OCI-LY3 (cell line): Measurements from ENCODE around the gene ZNF710.

Experiments
- H2AFZ ChIP-seq: fragments of 200-600, 300-600 bp; shearing (Covaris generic); 2 replicates; pipeline ENCODE4 v1.6.0; 2014; ENCODE audit warnings: antibody characterized with exemption, low read depth, low read length
- H3K27ac ChIP-seq: fragments of 200-600, 300-600 bp; sonication (generic); 2 replicates; pipeline ENCODE4 v1.5.1; 2014; ENCODE audit warnings: mild to moderate bottlenecking, low read length, moderate library complexity, mixed read lengths
- H3K27me3 ChIP-seq: fragments of 200-600, 300-600 bp; sonication (generic); 2 replicates; pipeline ENCODE4 v1.6.1; 2014; ENCODE audit warnings: low read depth, low read length, mixed read lengths
- H3K36me3 ChIP-seq: fragments of 200-600, 300-600 bp; sonication (generic); replicated peaks from 2 replicates; pipeline ENCODE3; 2014; ENCODE audit warnings: low read depth, low read length, mixed read lengths
- H3K4me1 ChIP-seq: fragments of 300-600, 200-600 bp; sonication (generic); 2 replicates; pipeline ENCODE4 v1.6.1; 2014; ENCODE audit warnings: low read length, mixed read lengths
- H3K4me2 ChIP-seq: fragments of 200-600, 300-600 bp; sonication (generic); 2 replicates; pipeline ENCODE4 v1.6.1; 2014; ENCODE audit warnings: low read length, mixed read lengths
- H3K4me3 ChIP-seq: fragments of 300-600, 200-600 bp; sonication (generic); 2 replicates; pipeline ENCODE4 v1.5.1; 2014; ENCODE audit warnings: antibody characterized with exemption, mild to moderate bottlenecking, low read length, moderate library complexity
- H3K79me2 ChIP-seq: fragments of 300-600, 200-600 bp; shearing (Covaris generic); 2 replicates; pipeline ENCODE4 v1.6.1; 2014; ENCODE audit warnings: mild to moderate bottlenecking, low read length, mixed read lengths
- H3K9ac ChIP-seq: fragments of 300-600, 200-600 bp; shearing (Covaris generic); 2 replicates; pipeline ENCODE4 v1.6.0; 2014; ENCODE audit warnings: mild to moderate bottlenecking, low read length, moderate library complexity
- H3K9me3 ChIP-seq: fragments of 200-600, 300-600 bp; shearing (Covaris generic); 2 replicates; pipeline ENCODE4 v1.6.1; 2014; ENCODE audit warnings: low read length, mixed read lengths; ENCODE audit not compliant: insufficient read depth
- H4K20me1 ChIP-seq: fragments of 200-600, 300-600 bp; sonication (generic); 2 replicates; pipeline ENCODE4 v1.6.1; 2016; ENCODE audit warnings: low read length, mixed read lengths; ENCODE audit not compliant: insufficient read depth
- CTCF ChIP-seq: fragments of 200-600, 300-600 bp; sonication (generic); IDR thresholded peaks from 2 replicates; pipeline ENCODE4 v1.5.1; 2014; ENCODE audit warnings: antibody characterized with exemption, low read length, low read depth
- EZH2phosphoT487 ChIP-seq: fragments of 200-600 bp; shearing (Covaris generic); IDR thresholded peaks from 2 replicates; pipeline ENCODE4 v1.6.1; 2018; ENCODE audit warnings: antibody characterized with exemption, mixed run types, low read depth

The ZNF710 gene

GRCh38 chr15:90063770-90064247 is 62.7 kb downstream of the ZNF710 start:
- Histone ChIP-seq H3K9me3 (no peaks in the 10 kb centered on the region), H3K36me3 (peaks cover 27% of the 10 kb centered on the region), H3K27ac (peak overlapping the region; percentile 98), H3K4me1 (peaks cover 60% of the 10 kb centered on the region), H2AFZ (no peak overlapping the region), H3K4me2 (peak overlapping the region; percentile 44), H3K9ac (peak overlapping the region; percentile 71), H3K79me2 (peaks cover 82% of the 10 kb centered on the region), H4K20me1 (no peaks in the 10 kb centered on the region), H3K4me3 (no peak overlapping the region), H3K27me3 (no peaks in the 10 kb centered on the region)
- no peak for TF ChIP-seq CTCF
- TF ChIP-seq EZH2phosphoT487: no peak

- TF ChIP-seq CTCF (no peak), EZH2phosphoT487 (no peak)
- no peak overlapping the region for H3K4me2 ChIP-seq
- H3K4me1 ChIP-seq: peaks cover 58% of the 10 kb centered on the region
- H3K36me3 ChIP-seq: peaks cover 30% of the 10 kb centered on the region
- H3K4me3 ChIP-seq: no peak overlapping the region
- peak overlapping the region; percentile 98 for H3K27ac ChIP-seq
- no peak overlapping the region for H3K9ac ChIP-seq
- peaks cover 85% of the 10 kb centered on the region for H3K79me2 ChIP-seq
- H2AFZ ChIP-seq: no peak overlapping the region
- H4K20me1 ChIP-seq: no peaks in the 10 kb centered on the region
- H3K9me3 ChIP-seq: no peaks in the 10 kb centered on the region
- H3K27me3 ChIP-seq: no peaks in the 10 kb centered on the region
Measured at GRCh38 chr15:90064911-90065681, 64.0 kb downstream of the ZNF710 start.

- no peak overlapping the region for H2AFZ ChIP-seq
- 0 out of 2 replicates have a peak overlapping the region, but pooled peaks have one; percentile 98 for H3K27ac ChIP-seq
- H3K4me1 ChIP-seq: peaks cover 58% of the 10 kb centered on the region
- TF ChIP-seq EZH2phosphoT487: no peak
- peaks cover 85% of the 10 kb centered on the region for H3K79me2 ChIP-seq
- no peaks in the 10 kb centered on the region for H3K27me3 ChIP-seq
- H3K9me3 ChIP-seq: no peaks in the 10 kb centered on the region
- no peak overlapping the region for H3K4me3 ChIP-seq
- H3K36me3 ChIP-seq: peaks cover 35% of the 10 kb centered on the region
- no peaks in the 10 kb centered on the region for H4K20me1 ChIP-seq
- no peak overlapping the region for H3K9ac ChIP-seq
- no peak overlapping the region for H3K4me2 ChIP-seq
Measured at GRCh38 chr15:90065682-90066049, 64.5 kb downstream of the ZNF710 start.

GRCh38 chr15:90067181-90067952 is 66.2 kb downstream of the ZNF710 start:
- H3K79me2 ChIP-seq: peaks cover 81% of the 10 kb centered on the region
- H3K4me3 ChIP-seq: no peak overlapping the region
- H2AFZ ChIP-seq: no peak overlapping the region
- no peak overlapping the region for H3K9ac ChIP-seq
- no peaks in the 10 kb centered on the region for H3K27me3 ChIP-seq
- peaks cover 48% of the 10 kb centered on the region for H3K4me1 ChIP-seq
- no peak overlapping the region for H3K27ac ChIP-seq
- peaks cover 43% of the 10 kb centered on the region for H3K36me3 ChIP-seq
- no peaks in the 10 kb centered on the region for H4K20me1 ChIP-seq
- no peak for TF ChIP-seq CTCF
- no peak for TF ChIP-seq EZH2phosphoT487
- no peak overlapping the region for H3K4me2 ChIP-seq
- H3K9me3 ChIP-seq: no peaks in the 10 kb centered on the region
